Measurements from ENCODE around the gene PRICKLE2. TPM values are rescaled to one million over a fixed set of nuclear protein-coding genes. Genes with fewer than 3 reads are reported as not detected.

The PRICKLE2 gene
- total and polyA plus RNA-seq, 10 donors: 0.27 to 11.4 (median 5.4) TPM

DNA sequence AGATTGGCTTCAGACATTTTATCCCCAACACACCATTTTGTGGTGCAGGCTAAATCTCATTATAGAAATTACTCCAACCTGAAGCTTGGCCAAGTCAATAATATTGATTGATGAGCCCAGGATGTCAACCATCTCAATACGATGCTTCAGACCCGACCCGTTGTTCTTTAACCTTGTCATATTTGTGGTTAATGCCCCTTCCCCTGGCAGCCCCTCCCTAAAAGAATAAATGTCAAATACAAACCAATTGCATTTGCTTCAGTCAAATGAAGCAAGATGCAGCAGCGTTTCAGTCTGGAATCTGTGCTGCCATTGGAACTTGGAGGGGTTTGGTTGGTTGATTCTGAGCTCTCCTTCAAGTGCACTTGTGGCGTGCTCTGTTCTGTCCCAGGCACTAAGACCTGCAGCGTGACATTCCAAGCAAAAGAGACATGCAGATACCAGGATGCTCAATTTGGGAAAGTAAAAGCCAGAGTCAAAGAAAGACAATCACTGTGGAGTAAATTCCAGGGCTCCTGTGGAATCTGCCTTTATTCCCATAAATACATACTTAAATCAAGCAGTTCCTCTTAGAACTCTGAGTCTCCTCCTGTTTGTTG, 178.2 kb downstream of the PRICKLE2 start:
- intact Hi-C loops (cut with DNase I; ENCODE audit: low total_unique reads): no loop called here
- H3K27me3 ChIP-seq (replicated peaks in 1 of 7): peaks cover 0 to 16% (median 0%) of the 10 kb centered on the region in 7 donors
- peaks cover 0 to 6% (median 0%) of the 10 kb centered on the region in 6 donors for H3K4me1 ChIP-seq
- WGBS, 5 donors: 38 to 63% (median 56%) methylated on average over 6 of the region's 6 CpGs
- no peak overlapping the region for H3K4me3 ChIP-seq
- no peak overlapping the region for H3K27ac ChIP-seq
- H3K36me3 ChIP-seq: no peaks in the 10 kb centered on the region
- DNase-seq: no peak
- no peaks in the 10 kb centered on the region for H3K9me3 ChIP-seq
- TF ChIP-seq POLR2AphosphoS5 (IDR thresholded peaks at IDR 0.05) (no peak), POLR2A (IDR thresholded peaks at IDR 0.05) (no peak)
- TF ChIP-seq, protein P1, sequence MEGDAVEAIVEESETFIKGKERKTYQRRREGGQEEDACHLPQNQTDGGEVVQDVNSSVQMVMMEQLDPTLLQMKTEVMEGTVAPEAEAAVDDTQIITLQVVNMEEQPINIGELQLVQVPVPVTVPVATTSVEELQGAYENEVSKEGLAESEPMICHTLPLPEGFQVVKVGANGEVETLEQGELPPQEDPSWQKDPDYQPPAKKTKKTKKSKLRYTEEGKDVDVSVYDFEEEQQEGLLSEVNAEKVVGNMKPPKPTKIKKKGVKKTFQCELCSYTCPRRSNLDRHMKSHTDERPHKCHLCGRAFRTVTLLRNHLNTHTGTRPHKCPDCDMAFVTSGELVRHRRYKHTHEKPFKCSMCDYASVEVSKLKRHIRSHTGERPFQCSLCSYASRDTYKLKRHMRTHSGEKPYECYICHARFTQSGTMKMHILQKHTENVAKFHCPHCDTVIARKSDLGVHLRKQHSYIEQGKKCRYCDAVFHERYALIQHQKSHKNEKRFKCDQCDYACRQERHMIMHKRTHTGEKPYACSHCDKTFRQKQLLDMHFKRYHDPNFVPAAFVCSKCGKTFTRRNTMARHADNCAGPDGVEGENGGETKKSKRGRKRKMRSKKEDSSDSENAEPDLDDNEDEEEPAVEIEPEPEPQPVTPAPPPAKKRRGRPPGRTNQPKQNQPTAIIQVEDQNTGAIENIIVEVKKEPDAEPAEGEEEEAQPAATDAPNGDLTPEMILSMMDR (IDR thresholded peaks at IDR 0.05 in 8 of 11, conservative IDR thresholded peaks at IDR 0.05 in 3 of 11): no peak

DNA sequence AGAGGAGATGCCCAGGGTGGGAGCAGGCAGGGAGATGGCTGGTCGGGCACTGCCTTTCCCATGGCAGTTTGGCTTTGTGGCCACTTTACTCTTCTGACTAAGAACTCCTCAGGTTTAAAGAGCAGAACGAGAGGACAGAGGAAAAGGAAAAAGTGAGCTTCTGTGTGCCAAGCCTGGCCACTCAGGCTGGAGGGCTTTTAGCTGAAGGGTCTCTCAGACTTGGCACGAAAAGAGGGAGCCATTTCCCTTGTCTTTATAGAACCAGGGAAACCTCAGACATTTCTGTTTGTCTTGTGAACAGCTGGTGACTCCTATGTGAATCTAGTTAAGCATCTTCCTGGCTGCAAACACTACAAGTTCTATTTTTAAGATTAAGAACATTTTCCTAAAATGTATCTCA, 178.7 kb downstream of the PRICKLE2 start:
- Histone ChIP-seq H3K4me3 (no peak overlapping the region), H3K27ac (no peak overlapping the region), H3K36me3 (no peaks in the 10 kb centered on the region), H3K27me3 (replicated peaks in 1 of 7) (peaks cover 0 to 16% (median 0%) of the 10 kb centered on the region in 7 donors), H3K4me1 (peaks cover 0 to 6% (median 0%) of the 10 kb centered on the region in 6 donors), H3K9me3 (no peaks in the 10 kb centered on the region)
- DNase-seq: no peak
- 66 to 81% (median 76%) methylated on average over 3 of the region's 3 CpGs for WGBS, 5 donors
- TF ChIP-seq POLR2AphosphoS5 (IDR thresholded peaks at IDR 0.05) (no peak), POLR2A (IDR thresholded peaks at IDR 0.05) (no peak)
- TF ChIP-seq, protein P1 (IDR thresholded peaks at IDR 0.05 in 8 of 11, conservative IDR thresholded peaks at IDR 0.05 in 3 of 11): no peak
- intact Hi-C loops (cut with DNase I; ENCODE audit: low total_unique reads): no loop called here

DNA sequence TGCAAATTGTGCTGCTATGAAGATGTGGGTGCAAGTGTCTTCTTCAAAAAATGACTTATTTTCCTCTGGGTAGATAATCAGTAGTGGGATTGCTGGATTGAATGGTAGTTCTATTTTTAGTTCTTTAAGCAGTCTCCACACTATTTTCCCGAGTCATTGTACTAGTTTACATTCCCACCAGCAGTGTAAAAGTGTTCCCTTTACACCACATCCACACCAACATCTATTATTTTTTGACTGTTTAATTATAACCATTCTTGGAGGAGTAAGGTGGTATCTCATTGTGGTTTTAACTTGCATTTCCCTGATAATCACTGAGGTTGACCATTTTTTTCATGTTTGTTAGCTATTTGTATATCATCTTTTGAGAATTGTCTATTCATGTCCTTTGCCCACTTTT, 182.3 kb downstream of the PRICKLE2 start:
- Histone ChIP-seq H3K9me3 (no peaks in the 10 kb centered on the region), H3K4me3 (no peak overlapping the region), H3K4me1 (peaks cover 0 to 17% (median 6%) of the 10 kb centered on the region in 6 donors), H3K27me3 (replicated peaks in 1 of 7) (peaks cover 0 to 3% (median 0%) of the 10 kb centered on the region in 7 donors), H3K36me3 (no peaks in the 10 kb centered on the region), H3K27ac (no peak overlapping the region)
- intact Hi-C loops (cut with DNase I; ENCODE audit: low total_unique reads): no loop called here
- TF ChIP-seq POLR2AphosphoS5 (IDR thresholded peaks at IDR 0.05) (no peak), POLR2A (IDR thresholded peaks at IDR 0.05) (no peak)
- TF ChIP-seq, protein P1 (IDR thresholded peaks at IDR 0.05 in 8 of 11, conservative IDR thresholded peaks at IDR 0.05 in 3 of 11): no peak
- DNase-seq: no peak
- 39 to 76% (median 41%) methylated on average over 1 of the region's 1 CpG for WGBS, 5 donors

Small RNAs within 50 kb of the gene (small RNA-seq; reads per million reads assigned to genes)
- 0 reads per million in 4 donors for gene RF00012

Other genes with a start within 250 kb of the PRICKLE2 start
- gene PSMD6, start 202.0 kb downstream of the PRICKLE2 start, total RNA-seq: 10 to 100 TPM; 53.4 to 75.8 (median 60.4) TPM
- gene PSMD6, start 202.0 kb downstream of the PRICKLE2 start, polyA plus RNA-seq: 10 to 100 TPM; 49.0 to 57.5 (median 52.7) TPM

Data from spleen (tissue), 11 donors.